ENCODE data around the gene CCDC158.
A peak's percentile ranks its signal among the peaks of the same experiment; 100 is the strongest.
"Not testable (repeated sequence)": the region's sequence is repeated elsewhere in the genome, so short reads cannot be mapped to it uniquely, and the experiment has no call there.

The CCDC158 gene

DNA sequence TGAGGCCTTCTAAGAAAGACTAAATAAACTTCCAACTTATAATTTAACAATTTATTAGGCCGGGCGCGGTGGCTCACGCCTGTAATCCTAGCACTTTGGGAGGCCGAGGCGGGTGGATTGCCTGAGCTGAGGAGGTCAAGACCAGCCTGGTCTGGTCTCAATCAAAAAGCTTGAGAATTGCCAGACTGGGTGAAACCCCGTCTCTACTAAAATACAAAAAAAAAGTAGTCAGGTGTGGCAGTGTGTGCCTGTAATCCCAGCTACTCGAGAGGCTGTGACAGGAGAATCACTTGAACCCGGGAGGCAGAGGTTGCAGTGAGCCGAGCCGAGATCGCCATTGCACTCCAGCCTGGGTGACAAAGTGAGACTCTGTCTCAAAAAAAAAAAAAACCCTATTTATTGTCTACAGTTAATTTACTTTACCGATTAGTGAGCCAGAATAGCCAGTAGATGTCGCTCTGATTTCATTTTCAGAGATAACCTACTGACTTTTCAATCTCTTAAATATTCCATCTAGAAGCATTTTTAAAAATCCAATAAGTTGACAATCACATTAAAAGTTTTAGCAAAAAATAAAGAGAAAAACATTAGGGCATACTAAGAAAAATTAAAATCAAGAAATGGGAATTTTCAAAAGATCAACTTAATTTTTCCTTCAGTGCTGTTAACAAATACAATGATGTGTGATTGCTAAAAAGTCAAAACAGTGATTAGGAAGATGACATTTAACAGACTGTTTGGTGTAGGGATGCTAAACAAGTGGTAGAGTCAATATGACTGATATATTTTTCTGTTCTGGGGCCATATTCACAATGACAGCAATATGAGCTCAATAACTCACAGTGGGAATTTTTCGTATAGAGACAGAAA is 9.8 kb upstream of the CCDC158 start:
- no peak for DNase-seq (ENCODE audit: low read depth)

DNA sequence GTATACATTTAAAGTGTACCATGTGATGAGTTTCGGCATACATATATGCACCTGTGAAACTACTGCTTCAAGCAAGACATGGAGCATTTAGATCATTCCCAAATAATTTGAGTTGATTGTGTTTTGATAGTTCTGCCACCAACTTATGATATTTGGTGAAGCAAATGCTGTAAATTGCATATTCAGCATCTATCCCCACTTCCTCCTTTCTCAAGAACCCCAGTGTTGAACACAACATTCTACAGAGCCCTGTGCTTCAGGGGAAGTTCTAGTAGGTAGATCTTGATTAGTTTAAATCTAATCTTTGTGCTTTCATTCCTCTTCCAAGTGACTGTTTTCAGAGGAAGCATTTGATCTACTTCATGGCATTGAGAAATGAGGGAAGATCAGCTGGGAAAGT is 8.7 kb upstream of the CCDC158 start:
- no peak for DNase-seq (ENCODE audit: low read depth)

DNA sequence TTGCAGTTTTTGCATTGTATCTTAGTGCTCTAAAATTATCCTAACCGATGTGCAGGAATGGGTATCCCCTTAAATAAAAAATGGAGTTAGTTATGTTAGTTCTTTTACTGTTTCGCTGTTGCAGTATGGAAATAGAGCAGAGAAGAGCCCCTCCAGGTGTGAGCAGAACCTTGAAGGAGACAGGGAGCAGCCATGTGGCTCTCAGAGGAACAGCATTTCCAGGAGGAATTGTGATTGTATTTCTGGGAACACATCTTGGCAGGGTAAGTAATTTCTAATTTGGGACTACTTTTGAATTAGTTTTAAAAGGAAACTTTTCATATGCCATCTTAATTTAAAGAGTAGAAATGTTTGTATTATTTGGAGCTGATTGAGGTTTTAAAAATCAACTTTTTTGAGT is 5.3 kb upstream of the CCDC158 start:
- no peak for DNase-seq (ENCODE audit: low read depth)

DNA sequence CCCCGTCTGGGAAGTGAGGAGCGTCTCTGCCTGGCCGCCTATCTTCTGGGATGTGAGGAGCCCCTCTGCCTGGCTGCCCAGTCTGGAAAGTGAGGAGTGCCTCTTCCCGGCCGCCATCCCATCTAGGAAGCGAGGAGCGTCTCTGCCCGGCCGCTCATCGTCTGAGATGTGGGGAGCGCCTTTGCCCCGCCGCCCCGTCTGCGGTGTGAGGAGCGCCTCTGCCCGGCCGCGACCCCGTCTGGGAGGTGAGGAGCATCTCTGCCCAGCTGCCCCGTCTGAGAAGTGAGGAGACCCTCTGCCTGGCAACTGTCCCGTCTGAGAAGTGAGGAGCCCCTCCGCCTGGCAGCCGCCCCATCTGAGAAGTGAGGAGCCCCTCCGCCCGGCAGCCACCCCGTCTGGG is 2.2 kb upstream of the CCDC158 start:
- DNase-seq (ENCODE audit: low read depth), result not testable (repeated sequence)

DNA sequence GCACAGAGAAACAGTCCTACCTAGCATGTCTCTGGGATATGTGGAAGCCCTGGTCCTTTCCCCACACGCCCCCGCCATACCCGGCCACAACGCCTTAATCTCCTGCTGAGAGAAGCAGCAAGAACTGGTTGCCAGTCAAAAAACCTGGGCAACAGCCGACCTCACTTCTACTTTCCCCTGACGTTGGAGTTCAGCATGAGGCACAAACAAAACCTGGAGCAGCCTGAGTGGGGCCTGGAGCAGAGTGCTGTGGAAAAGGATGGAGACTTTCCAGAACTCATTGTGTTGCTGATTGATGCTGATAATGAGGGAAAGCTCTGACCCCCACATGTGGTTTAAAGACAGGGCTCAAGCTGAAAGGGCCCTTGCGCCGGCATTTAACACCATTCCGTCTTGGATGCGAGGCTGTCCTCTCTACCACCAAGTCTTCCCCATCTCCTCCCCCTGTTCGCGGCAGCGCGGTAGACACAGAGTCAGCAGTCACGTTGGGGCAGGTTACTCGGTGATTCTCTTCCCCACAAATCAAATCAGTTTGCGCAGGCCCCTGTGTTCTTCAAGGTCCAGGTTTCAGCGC is 666 bp downstream of the CCDC158 start:
- DNase-seq (ENCODE audit: low read depth), result no peak

DNA sequence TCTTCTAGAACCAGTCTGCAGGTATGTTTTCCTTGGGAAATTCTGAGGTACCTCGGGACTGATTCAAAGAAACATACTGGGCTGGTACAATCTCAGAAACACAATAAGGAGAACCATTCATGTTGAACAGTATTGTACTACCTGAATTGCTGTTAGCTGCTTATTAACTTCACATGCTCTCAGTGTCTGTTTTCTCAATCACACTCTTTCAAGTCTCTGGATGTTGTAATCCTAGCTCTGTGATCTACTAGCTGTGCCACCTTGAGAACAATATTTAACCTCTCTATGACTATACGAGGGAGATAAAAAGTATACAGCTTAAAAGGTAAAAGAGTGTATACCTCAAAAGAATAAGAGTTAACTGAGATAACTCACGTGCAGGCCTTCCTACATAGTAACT is 10.3 kb downstream of the CCDC158 start:
- DNase-seq (ENCODE audit: low read depth), result no peak

DNA sequence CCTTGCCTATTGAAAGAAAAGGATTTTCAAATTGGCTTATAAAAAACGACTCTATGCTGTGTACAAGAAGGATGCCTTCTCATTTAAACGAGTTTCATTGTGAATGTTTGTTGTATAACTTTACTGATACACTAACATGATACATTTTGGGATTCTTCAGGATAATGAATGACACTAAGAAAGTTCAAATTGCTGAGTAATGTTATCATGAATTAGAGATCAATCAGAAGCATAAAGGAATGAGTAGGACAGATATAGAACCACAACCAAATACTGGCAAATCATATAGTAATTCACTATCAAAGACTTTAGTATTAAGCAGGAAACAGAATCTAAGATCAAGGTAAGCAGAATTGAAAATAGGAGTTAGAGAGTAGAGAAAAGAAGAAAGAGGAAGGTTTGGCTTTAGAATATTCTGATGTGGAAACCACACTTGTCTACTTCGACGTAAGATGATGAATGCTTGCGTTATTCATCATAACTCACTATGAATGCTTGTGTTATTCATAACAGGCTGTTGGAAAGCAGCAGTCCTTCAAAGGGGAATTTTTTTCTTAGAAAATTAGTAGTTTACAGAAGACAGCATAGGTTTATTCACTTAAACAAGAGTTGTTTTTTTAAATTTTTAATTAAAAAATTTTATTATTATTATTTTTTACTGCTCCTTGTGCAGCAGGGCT is 13.4 kb downstream of the CCDC158 start:
- no peak for DNase-seq (ENCODE audit: low read depth)

DNA sequence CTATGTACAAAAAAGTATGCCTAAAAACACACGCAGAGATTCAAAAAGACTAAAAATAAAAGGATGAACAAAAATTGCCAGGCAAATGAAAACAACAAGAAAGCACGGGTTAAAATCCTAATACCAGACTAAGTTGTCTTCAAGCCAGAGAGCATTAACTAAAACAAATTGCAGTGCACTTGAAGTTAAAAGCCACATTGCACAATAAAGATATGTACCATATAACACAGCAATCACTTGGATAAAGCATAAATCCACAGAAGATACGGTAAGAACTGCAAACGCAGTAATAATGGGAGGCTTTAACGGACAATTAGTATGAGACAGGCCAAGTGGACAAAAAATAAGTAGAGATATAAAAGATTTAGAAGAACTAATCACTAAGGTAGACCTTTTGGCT is 14.9 kb downstream of the CCDC158 start:
- DNase-seq (ENCODE audit: low read depth), result no peak

DNA sequence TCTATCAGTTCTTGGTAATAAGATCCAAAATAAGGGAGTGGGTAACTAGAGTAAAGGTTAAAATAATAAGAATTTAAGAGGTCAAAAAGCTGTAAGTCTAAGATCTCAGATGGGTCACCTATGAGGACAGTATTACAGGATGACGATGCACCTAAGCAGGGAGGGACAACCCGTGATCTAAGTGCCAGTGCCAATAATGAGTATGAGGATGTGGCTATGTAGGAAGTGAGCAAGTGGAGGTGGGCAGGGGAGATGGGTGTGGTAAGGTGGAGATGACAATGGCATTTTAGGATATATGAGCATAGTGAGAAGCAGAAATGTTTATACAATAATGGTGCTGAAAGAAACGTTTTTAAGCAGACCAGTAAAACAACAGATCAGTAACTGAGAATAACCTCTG is 19.3 kb downstream of the CCDC158 start:
- DNase-seq (ENCODE audit: low read depth), result no peak

DNA sequence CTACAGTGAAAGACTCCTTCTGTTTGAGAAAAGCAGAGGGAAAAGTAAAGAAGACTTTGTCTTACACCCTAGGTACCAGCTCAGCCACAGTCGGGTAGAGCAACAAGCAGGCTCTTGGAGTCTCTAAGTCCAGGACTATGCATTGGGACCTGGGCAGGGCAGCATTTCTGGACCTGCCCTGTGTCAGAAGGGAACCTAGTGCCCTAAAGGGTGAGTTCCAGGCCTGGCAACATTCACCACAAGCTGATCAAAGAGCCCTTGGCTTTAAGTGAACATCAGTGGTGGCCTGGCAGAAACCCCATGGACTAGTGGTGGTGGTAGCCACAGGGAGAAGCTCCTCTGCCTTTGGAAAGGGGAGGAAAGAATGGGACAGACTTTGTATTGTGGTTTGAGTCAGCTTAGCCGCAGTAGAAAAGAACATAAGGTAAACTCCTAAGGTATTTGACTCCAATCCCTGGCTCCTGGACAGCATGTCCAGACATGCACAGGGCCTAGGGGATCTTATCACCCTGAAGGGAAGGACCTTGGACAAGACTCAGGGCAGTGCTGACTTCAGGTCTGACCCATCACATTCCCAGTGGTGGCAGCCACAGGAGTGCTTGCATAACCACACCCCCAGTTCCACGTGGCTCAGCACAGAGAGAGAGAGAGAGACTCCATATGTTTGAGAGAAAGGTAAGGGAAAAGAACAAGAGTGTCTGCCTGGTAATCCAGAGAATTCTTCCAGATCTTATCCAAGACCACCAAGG is 32.6 kb downstream of the CCDC158 start:
- DNase-seq (ENCODE audit: low read depth), result no peak

DNA sequence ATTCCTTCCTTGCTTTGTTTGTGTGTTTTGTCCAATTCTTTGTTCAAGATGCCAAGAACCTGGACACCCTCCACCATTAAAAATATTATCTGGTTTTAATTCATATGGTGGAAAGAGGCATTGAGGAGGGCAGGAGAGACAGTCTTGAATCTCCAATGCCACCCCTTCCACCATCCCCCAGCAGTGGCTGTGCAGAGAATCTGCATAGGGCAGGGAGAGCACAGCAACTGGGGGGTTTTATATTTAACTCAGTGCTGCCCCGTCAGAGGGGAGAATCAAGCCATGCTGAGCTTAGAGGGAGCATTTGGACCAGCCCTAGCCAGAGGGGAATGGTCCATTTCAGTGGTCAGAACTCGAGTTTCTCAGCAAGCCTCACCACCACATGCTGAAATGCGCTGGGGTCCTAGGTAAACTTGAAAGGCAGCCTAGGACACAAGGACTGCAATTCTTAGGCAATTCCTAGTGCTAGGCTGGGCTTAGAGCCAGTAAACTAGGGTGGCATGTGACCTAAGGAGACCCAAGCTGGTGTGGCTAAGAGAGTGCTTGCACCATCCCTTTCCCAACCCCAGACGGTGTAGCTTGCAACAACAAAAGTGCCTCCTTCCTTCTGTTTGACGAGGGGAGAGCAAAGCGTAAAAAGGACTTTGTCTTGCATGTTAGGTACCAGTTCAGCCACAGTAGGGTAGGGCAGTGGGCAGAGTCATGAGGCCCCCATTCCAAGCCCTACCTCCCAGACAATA is 34.2 kb downstream of the CCDC158 start:
- DNase-seq (ENCODE audit: low read depth), result no peak

DNA sequence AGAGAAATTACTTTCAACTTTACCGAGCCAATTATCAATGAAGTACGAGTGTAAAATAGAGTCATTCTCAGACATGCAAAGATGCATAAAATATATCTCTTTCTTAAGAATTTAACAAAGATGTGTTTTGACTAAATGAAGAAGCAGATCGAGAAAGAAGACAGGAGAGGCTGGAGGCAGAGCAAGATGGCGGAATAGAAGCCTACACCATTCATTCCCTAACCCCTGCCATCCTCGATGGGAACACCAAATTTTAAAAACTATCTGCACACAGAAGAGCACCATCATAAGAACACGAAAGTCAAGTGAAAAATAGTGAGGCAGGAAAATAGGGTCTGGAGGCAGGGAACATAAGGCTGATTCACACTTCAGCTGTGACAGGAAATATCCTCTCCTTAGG is 35.0 kb downstream of the CCDC158 start:
- DNase-seq (ENCODE audit: low read depth), result no peak

DNA sequence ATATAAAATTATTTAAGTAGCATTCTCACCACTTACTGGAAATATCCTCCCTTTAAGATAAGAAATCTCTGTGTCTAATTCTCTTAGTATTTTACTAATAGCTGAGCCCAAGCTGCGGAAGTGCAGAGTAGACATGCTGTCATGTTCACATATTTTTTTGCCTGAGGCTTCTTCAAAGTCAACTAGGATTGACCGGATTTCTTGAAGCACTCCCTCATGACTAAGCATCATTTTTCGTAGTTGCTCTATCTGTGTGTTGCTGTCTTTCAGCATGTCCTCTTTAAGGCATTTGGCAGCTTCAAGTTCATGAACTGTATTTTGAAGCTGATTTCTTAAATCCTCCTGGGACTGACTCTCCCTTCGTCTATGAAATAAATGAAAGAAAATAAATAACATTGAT is 36.9 kb downstream of the CCDC158 start:
- no peak for DNase-seq (ENCODE audit: low read depth)

DNA sequence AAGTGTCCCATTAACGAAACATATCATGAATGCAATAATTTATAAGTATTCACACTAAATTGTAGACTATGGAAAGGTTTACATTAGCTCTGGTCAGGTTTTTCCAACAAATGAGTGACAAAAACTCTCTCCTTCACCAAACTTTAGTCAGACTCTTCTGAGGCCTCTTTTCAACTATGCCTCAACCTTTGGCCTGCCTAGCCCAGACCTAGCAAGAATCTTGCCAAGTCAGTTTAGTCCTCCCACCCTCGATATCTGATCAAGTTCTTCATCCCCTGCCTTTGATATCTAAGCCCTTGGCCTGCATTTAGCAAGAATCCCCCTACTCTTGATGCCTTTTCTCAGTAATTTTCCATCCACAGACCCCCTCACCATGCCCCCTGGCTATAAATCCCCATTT is 37.9 kb downstream of the CCDC158 start:
- DNase-seq (ENCODE audit: low read depth), result no peak

DNA sequence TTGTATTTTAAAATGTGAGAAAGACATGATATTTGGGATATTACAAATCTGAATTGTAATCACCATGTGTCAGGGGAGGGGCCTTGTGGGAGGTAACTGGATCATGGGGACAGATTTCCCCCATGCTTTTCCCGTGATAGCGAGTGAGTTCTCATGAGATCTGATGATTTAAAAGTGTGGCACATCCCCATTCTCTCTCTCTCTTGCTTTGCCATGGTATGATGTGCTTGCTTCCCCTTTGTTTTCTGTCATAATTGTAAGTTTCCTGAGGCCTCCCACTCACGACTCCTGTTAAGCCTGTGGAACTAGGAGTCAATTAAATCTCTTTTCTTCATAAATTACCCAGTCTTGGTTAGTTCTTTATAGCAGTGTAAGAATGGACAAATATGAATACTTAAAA is 39.0 kb downstream of the CCDC158 start:
- DNase-seq (ENCODE audit: low read depth), result no peak

DNA sequence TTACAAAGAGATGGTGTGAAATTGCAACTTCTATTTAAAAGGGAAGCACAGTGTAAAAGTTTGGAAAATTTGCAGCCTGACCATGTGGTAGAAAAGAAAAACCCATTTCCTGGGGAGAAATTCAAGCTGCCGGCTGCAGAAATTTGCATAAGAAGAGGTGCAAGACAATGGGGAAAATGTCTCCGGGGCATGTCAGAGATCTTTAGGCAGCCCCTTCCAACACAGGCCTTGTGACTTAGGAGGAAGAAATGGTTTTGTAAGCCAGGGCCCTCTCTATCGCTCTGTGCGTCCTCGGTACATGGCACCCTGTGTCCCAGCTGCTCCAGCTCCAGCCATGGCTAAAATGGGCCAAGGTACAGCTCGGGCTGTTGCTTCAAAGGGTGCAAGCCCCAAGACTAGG is 40.4 kb downstream of the CCDC158 start:
- no peak for DNase-seq (ENCODE audit: low read depth)

DNA sequence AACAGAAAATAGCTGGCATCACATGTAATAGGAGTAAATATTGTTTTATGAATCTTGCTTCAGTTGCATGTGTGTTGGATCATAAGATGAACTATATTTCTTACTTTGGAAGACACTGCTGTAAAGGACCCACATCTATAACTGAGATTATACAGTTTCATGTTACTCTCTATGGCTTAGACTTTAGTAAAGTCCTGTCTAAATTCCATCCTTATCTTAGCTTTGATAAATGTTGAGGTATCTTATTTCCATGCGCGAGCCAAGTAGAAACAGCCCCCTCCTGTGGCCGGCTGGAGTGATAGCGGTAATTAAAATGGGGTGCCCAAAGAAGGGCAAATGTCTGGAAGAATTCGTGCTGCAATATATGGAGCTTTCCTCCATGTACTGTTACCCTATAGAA is 43.0 kb downstream of the CCDC158 start:
- DNase-seq (ENCODE audit: low read depth), result peak; percentile 9

DNA sequence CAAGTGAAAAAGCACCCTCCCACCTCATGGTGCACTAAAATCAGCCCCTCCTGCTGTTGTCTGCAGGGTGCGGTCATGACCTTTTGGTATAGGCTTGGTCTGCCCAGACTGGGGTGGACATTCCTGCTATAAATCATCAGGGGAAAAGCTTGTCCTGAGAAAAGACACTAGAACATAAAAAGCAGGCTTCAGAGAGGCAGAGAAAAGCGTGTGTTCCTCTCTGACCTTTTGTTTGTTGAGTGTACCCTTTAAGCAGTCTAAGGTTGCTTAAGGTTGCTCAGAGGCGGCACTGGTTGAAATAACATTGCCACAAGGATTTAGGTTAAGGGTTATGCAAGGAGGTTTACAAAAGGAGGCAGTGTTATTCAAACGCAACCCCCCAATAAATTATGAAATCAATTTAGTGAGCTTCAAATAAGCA is 43.5 kb downstream of the CCDC158 start:
- no peak for DNase-seq (ENCODE audit: low read depth)

DNA sequence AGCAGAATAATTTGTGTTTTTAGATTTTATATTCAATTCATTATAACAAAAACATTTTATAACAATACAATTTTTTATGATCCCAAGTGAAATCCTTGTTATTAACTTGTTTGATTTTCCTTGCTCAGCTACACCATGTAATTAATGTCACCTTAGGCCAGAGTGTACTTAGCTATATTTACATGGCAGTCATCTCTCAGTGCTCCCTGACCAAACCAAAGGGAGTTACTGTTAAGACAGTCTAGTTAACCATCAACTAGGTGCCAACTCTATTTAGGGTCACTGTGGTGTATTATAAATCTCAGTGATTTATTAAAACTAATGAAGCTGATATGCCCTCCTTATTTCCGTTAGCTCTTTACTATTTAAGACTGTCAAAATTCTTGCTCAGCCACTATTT is 44.4 kb downstream of the CCDC158 start:
- DNase-seq (ENCODE audit: low read depth), result no peak

DNA sequence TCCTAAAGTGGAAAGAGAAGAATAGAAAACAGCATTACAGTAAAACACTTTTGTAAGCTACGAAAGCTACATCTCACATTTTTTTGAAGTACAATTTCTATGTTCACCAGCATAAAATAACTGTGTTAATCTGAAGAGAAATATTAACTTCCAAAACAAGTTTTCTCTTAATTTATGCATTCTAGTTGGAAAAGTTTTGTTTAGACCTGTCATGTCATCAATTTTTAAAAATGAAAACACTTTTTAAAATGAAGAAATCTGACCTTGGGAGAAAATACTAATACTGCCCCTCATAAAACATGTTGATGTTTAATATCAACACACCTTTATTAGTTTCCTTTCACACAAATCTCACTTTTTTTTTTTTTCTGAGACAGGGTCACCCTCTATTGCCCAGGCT is 45.2 kb downstream of the CCDC158 start:
- no peak for DNase-seq (ENCODE audit: low read depth)

DNA sequence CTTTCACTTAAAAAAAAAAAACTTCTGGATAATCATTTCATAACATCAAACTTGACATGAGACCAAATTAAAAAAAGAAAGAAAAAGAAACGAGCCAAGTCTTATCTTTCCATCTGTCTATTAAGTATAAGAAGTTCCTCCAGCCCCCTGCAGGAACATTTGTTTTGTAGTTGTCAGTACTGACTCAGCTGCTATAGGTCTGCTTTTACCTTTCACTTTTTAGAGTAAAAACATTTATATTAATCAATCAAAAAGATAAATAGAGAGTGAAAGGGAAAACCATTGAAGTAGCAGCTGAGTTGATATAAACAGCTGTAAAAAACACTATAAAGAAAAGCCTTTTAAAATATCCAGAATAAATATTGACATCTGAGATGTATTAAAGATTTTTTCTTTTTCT is 46.1 kb downstream of the CCDC158 start:
- DNase-seq (ENCODE audit: low read depth), result no peak

Data from stimulated activated CD8-positive, alpha-beta memory T cell treated with anti-CD3 and anti-CD28 coated beads, Interleukin-7, amount 100 ng/mL, for 24 hours (primary cell).